Stimulated activated CD4-positive, alpha-beta T cell treated with anti-CD3 and anti-CD28 coated beads, Interleukin-1b, Interleukin-23, amount 100 ng/mL, for 4 hours (primary cell): ENCODE measurements around the gene TMEM233.

Source experiments
- DNase-seq, 2 donors: peaks; one replicate each; pipeline ENCODE4 v3.0.0-alpha.2; 2020; ENCODE audit warnings: low read depth in 2 of 2

Gene TMEM233

DNA sequence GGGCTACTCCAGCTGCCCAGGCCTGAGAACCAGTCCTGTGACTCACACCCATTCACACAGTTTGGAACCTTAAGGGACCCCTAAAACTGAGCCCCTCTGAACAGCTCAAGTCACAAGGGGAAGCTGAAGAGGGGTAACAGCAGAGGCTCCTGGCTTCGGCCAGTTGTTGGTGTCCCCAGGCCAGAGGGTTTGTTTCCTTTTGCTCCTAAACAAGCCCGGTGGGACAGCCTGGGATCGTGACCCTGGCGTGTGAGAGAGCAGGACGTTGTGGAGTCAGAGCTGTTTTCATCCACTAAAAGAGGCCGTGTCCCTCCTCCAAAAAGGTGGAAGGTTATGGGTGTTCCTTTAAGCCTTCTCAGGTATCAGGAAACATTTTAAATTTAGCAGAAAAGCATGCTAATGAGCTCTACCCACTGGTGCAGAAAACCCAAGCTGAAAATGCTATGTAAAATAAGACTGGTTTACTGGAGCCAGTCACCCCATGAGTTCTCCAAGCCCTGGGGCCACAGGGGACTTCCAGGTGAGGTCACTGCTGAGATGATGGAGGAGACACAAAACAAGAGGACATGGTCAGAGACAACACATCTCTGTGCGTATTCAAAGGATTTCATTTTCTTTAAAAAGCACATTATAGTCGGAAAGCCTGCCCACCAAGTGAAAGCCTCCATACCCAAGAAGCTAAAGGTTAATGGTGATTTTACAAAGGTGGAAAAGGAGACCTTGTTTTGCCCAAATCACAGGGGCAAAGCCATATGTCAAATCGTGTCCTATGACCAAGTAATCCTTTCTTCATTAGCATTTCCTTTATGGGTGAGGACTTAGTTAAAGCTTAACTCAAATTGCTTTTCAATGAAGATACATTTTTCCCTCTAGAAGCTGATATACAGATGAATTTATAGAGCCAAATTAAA is 88.4 kb downstream of the TMEM233 start:
- no peak for DNase-seq

DNA sequence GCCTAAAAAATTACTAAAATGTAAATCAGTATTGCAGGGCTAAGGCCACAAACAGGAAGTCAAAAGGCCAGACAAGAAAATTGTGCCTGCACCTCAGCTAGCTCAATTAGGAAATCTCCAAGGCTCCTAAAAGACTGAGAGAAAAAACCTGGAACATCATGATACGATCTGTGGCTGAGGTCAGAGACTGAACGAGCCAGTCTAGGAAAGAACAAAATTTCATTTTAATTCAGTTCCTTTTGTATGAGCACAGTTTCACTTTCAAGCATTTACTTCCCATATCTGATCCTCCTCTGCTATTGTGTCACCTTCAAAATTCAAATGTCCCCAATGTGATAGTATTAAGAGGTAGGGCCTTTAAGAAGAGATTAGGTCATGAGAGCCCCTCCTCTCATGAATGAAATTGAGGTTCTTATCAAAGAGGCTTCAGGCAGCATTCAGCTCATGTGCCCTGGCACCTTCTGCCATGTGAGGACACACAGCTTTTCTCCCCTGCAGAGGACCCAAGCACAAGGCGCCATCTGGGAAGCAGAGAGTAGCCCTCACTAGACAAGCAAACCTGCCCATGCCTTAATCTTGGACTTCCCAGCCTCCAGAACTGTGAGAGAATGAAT is 89.2 kb downstream of the TMEM233 start:
- no peak for DNase-seq

GRCh38 chr12:119683413-119683812 is 89.8 kb downstream of the TMEM233 start:
- DNase-seq: no peak

- DNase-seq: no peak
Measured at GRCh38 chr12:119683816-119684215, 90.2 kb downstream of the TMEM233 start.

- no peak for DNase-seq
Measured at GRCh38 chr12:119684711-119685369, 91.3 kb downstream of the TMEM233 start.

GRCh38 chr12:119685375-119685774 is 91.8 kb downstream of the TMEM233 start:
- no peak for DNase-seq

DNA sequence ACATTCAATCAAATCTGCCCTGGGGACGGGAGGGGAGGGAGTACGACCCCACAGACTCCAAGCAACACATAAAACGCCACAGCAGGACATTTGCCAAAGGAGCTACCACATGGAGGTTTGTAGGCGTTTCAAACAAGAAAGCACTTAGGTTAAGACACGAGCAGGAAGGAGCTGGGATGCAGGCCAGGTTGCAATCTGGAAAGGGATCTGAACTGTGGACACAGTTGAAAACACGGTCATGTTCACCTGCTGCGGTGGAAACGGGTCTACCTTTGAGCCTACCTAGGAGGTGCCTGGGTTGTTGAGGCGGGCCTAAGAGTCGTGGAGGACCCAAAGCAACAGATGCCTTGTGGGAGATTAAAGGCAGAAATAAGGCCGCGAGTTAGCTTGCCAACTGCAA is 92.8 kb downstream of the TMEM233 start:
- no peak for DNase-seq

DNA sequence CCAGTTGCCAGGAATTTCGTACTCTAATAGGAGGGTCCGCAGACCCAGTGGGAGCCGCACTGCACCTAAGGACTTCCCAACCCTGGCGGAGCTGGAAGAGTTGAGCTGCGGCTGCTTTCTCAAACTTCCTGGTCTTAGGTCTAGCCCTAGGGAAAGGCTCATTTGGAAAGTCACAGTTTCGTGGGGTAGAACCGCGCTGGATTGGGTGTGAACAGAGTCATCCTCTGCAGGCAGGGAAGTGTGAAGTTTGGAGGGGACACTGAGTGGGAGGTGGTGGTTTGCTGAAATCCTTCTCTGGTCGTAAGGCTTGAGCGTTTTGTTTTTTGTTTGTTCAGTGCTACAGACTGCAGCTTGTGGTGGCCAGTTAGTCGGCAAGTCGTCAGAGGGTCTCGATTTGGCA is 93.2 kb downstream of the TMEM233 start:
- DNase-seq: no peak

DNA sequence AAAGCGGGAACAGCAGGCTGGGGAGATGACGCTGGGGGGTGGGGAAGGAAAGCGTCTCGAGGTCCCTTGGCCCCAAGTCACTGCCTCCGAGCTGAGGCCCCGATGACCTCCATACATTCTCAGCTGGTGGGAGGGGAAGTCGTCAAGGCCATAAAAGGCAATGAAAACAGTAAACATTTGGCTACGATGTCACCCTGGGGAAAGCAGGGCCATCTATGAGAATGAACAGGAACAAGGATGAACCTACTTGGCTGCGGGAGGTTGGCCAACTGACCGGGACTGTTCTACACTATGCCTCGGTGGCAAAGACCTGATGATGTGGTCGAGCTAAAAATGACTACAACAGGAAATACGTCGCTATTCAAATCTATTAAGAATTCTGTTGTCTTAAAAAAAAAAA is 93.8 kb downstream of the TMEM233 start:
- no peak for DNase-seq

DNA sequence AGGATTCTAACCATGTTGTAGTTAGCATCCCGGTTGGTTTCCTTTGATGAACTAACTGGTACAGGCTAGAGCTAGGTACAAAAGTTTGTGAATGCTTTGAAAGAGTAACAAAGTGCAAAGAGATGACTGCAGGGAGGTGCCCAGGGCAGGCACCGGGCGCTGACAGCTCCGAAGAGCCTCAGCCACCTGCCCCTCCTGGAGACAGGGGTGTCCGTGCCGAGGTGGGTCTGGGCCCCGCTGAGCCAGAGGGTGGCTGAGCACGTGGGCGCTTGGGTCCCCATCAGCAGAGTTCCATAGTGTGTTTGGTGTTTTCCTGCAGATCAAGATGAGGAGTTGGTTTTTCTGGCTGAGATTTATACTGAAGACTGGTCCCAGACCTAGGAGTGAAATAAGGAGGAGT is 94.3 kb downstream of the TMEM233 start:
- no peak for DNase-seq

GRCh38 chr12:119689935-119690500 is 96.4 kb downstream of the TMEM233 start:
- DNase-seq: no peak

DNA sequence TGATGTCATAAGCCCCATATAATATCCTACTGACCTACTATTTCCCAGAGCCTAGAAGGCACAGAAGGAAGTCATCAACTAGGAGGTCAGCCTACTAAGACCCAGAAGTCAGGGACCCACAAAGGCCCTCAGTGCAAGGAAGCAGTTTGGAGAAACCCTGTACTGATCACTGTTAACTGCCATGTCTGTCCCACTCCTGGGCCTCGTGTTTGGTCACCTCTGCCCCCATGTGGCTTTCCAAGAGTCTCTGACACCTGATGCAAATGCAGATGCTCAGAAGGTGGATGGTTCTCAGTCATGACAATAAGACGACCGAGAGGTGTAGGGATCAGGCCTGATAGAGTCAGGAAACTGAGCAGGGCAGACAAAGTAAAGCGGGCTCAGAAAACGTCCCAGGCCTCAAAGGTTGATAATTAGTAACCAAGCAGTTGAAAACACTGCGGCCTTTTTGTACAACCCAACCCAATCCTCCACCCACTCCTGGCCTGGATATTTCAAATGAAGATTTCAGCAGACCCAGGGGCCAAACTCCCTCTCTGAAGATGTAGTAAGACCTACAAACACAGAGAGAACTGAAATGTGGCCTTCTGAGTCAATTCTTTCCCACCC is 97.7 kb downstream of the TMEM233 start:
- no peak for DNase-seq

- no peak for DNase-seq
Measured at GRCh38 chr12:119692410-119692809, 98.8 kb downstream of the TMEM233 start.
